Measurements from ENCODE around the gene PCSK6.

DNA sequence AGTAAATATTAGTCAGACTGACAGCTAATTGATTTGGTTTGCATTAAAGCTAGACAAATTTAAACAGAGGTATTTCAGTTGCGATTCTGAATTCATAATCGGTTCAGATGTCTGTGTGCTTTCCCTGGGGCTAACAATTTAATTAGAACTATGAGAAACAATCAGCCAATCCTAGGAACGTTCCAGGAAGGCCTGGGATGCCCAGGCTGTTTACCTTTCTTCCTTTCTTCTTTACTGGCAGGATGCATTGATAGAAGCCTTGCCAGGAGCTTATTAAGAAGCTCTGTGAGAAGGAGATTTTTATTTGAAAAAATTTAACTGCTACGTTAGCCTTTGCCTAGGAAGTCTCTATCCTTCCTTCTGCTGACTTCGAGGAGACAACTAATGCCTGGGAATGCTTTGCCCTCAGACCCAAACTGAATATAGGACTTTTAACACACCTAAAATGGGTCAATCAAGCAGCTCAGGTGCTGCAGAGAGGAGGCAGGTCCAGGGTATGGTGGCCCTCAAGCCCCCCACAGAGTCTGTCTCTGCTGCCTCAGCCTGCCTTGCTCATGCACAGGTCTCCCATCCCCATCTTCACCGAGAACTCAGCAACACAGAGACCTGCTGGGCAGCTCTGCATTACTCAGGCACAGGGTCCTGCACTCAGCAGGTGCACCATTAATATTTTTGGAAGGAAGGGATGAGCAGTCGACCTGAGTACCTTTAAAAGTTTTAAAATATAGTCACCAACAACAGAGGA is 48.5 kb downstream of the PCSK6 start:
- TF ChIP-seq CTCF (IDR thresholded peaks at IDR 0.05) (no peak), NR1H2 (CRISPR knock-in tag; IDR thresholded peaks at IDR 0.05) (no peak), GABPB1 (CRISPR knock-in tag; IDR thresholded peaks at IDR 0.05) (no peak), NR2C2 (CRISPR knock-in tag; IDR thresholded peaks at IDR 0.05) (no peak), ELF4 (CRISPR knock-in tag; IDR thresholded peaks at IDR 0.05; ENCODE audit: low read depth) (no peak), TEAD4 (CRISPR knock-in tag; IDR thresholded peaks at IDR 0.05) (no peak), ERG (CRISPR knock-in tag; IDR thresholded peaks at IDR 0.05) (no peak), ZBTB21 (CRISPR knock-in tag; IDR thresholded peaks at IDR 0.05; ENCODE audit: borderline replicate concordance) (no peak), GTF2I (CRISPR knock-in tag; conservative IDR thresholded peaks at IDR 0.05) (no peak), IRF2 (CRISPR knock-in tag; IDR thresholded peaks at IDR 0.05; ENCODE audit: borderline replicate concordance, low read depth) (no peak)
- TF ChIP-seq, protein P1, sequence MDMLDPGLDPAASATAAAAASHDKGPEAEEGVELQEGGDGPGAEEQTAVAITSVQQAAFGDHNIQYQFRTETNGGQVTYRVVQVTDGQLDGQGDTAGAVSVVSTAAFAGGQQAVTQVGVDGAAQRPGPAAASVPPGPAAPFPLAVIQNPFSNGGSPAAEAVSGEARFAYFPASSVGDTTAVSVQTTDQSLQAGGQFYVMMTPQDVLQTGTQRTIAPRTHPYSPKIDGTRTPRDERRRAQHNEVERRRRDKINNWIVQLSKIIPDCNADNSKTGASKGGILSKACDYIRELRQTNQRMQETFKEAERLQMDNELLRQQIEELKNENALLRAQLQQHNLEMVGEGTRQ (CRISPR knock-in tag; IDR thresholded peaks at IDR 0.05), result no peak
- TF ChIP-seq, protein P2, sequence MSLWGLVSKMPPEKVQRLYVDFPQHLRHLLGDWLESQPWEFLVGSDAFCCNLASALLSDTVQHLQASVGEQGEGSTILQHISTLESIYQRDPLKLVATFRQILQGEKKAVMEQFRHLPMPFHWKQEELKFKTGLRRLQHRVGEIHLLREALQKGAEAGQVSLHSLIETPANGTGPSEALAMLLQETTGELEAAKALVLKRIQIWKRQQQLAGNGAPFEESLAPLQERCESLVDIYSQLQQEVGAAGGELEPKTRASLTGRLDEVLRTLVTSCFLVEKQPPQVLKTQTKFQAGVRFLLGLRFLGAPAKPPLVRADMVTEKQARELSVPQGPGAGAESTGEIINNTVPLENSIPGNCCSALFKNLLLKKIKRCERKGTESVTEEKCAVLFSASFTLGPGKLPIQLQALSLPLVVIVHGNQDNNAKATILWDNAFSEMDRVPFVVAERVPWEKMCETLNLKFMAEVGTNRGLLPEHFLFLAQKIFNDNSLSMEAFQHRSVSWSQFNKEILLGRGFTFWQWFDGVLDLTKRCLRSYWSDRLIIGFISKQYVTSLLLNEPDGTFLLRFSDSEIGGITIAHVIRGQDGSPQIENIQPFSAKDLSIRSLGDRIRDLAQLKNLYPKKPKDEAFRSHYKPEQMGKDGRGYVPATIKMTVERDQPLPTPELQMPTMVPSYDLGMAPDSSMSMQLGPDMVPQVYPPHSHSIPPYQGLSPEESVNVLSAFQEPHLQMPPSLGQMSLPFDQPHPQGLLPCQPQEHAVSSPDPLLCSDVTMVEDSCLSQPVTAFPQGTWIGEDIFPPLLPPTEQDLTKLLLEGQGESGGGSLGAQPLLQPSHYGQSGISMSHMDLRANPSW (CRISPR knock-in tag; conservative IDR thresholded peaks at IDR 0.05; ENCODE audit: low read depth), result no peak
